DMS 273 (cell line): ENCODE measurements around the gene ZFPM1.

ENCODE experiments used
- DNase-seq: peaks from one replicate; lab custom pipeline; 2025; ENCODE audit not compliant: unreplicated experiment; lab: John Stamatoyannopoulos, UW

Gene ZFPM1

GRCh38 chr16:88417684-88418476 is 35.2 kb upstream of the ZFPM1 start:
- DNase-seq: no peak

DNA sequence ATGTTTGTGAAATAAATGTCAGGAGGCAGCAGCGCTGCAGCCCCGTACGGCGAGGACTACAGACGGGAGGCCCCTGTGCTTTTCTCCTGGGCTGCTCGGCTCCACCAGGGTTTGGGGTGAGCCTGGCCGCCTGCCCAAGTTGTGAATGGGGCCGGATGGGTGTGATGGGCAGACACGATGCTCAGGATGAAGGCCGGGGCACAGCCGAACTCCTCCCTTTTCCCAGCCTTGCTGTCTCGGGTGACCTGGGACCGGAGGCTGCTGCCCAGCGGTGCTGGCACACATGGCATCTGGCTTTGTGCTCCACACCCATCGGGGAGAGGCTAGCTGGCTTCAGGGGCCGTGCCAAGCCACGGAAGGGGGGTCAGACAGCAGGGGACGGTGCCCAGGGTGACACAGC is 34.2 kb upstream of the ZFPM1 start:
- no peak for DNase-seq

- no peak for DNase-seq
These were observed 33.3 kb upstream of the ZFPM1 start for GRCh38 chr16:88419790-88420189.

DNA sequence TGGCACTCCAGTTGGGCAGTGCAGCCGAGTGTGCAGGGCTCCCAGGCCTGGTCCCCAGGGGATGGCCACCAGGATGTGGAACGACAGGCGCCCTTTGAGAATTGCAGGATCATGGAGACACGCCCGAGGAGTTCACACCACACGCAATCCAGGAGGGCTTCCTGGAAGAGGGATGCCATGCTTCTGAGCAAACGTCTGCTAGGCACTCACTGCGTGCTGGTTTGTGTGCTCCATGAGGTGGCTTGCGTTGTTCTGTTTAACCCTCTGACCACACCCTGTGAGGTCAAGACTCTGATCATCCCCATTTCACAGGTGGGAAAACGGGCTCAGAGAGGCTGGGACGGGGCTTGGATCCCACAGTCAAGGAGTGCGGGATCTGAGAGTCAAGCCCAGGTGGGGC is 32.6 kb upstream of the ZFPM1 start:
- no peak for DNase-seq

DNA sequence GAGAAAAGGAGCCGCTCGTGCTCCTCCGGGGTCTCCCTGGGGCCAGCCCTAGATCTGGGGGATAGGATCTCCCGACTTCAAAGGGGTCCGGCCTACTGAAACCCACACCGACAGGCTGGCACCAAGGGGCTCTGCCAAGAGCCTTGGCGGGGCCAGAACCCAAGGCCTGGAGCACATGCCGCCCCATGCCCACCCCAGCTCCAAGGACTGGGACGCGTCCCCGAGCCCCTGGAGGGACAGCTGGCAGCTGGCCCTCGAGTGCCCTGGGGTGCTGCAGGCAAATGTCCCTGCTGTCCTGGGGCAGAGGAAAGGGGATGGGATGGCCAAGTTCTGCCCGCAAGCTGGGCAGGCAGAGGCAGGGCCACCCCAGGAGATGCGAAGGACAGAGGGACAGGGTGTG is 31.8 kb upstream of the ZFPM1 start:
- DNase-seq: no peak

DNA sequence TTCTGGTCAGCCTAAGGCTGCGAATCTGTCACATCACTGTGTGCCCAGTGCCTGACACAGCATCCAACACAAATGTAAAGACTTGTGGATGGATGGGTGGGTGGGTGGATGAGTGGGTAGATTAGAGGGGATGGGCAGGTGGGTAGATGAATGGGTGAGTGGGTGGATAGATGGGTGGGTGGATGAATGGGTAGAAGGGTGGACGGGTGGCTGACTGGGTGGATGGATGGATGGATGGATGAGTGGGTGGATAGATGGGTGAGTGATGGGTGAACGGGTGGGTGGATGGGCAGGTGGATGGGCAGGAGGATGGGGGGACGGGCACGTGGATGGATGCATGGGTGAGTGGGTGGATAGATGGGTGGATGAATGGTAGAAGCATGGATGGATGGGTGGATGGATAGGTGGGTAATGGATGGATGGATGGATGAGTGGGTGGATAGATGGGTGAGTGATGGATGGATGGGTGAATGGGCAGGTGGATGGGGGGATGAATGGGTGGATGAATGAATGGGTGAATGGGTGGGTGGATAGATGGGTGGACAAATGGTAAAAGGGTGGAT is 31.1 kb upstream of the ZFPM1 start:
- DNase-seq: no peak

DNA sequence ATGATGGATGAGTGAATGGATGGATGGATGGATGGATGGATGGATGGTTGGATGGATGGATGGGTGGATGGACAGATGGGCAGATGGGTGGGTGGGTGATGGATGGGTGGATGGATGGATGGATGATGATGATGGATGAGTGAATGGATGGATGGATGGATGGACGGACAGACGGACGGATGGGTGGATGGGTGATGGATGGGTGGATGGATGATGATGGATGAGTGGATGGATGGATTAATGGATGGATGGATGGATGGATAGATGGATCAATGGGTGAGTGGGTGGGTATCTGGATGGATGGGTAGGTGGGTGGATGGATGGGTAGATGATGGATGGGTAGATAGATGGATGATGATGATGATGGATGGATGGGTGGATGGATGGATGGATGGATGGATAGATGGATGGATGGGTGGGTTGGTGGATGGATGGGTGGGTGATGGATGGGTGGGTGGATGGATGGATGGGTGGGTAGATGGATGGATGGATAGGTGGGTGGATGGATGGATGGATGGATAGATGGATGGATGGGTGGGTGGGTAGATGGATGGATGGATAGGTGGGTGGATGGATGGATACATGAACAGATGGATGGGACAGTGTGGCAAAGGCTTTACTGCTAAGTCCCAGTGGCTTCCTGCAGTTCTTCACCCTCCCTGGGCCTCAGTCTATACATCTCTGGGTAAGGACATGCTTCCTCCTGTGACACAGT is 30.2 kb upstream of the ZFPM1 start:
- DNase-seq: no peak

GRCh38 chr16:88423448-88423850 is 29.6 kb upstream of the ZFPM1 start:
- DNase-seq: no peak

- peak; percentile 72 for DNase-seq
These were observed 28.4 kb upstream of the ZFPM1 start for GRCh38 chr16:88424587-88425235.

- DNase-seq: no peak
These were observed 27.1 kb upstream of the ZFPM1 start for GRCh38 chr16:88426018-88426417.

DNA sequence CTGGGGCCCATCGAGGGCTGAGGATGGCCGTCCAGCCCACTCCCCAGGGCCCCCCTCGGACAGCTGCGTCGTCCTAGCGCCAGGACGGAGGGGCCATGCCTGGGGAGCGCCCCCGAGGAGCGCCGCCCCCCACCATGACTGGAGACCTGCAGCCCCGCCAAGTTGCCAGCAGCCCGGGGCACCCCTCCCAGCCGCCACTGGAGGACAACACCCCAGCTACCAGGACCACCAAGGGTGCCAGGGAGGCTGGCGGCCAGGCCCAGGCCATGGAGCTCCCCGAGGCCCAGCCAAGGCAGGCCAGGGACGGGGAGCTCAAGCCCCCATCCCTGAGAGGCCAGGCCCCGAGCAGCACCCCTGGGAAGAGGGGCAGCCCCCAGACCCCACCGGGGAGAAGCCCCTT is 25.7 kb upstream of the ZFPM1 start:
- no peak for DNase-seq

GRCh38 chr16:88428156-88428555 is 24.9 kb upstream of the ZFPM1 start:
- DNase-seq: no peak

DNA sequence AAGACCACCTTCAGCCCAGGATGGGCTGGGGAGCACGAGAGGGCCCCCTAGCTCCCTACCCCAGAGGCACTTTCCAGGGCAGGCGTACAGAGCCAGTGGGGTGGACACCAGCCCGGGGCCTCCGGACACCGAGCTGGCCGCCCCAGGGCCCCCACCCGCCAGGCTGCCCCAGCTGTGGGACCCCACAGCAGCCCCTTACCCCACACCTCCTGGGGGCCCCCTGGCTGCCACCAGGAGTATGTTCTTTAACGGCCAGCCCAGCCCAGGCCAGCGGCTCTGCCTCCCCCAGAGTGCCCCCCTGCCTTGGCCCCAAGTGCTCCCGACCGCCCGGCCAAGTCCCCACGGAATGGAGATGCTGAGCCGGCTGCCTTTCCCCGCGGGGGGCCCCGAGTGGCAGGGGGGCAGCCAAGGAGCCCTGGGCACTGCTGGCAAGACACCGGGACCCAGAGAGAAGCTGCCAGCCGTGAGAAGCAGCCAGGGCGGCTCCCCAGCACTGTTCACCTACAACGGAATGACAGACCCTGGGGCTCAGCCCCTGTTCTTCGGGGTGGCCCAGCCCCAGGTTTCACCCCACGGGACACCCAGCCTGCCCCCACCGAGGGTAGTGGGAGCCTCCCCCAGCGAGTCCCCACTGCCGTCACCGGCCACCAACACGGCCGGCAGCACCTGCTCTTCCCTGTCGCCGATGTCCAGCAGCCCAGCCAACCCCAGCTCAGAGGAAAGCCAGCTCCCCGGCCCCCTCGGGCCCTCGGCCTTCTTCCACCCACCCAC is 24.3 kb upstream of the ZFPM1 start:
- no peak for DNase-seq

DNA sequence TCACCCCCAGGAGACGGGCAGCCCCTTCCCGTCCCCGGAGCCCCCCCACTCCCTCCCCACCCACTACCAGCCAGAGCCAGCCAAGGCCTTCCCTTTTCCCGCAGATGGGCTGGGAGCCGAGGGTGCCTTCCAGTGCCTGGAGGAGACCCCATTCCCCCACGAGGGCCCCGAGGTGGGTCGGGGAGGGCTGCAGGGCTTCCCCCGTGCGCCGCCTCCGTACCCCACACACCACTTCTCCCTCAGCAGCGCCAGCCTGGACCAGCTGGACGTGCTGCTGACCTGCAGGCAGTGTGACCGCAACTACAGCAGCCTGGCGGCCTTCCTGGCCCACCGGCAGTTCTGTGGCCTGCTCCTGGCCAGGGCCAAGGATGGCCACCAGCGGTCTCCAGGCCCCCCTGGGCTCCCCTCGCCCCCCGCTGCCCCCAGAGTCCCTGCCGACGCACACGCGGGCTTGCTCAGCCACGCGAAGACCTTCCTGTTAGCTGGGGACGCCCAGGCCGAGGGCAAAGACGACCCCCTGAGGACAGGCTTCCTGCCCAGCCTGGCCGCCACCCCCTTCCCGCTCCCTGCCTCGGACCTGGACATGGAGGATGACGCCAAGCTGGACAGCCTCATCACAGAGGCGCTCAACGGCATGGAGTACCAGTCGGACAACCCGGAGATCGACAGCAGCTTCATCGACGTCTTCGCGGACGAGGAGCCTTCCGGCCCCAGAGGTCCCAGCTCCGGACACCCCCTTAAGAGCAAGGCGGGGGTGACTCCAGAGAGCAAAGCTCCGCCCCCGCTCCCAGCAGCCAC is 23.5 kb upstream of the ZFPM1 start:
- DNase-seq: no peak

DNA sequence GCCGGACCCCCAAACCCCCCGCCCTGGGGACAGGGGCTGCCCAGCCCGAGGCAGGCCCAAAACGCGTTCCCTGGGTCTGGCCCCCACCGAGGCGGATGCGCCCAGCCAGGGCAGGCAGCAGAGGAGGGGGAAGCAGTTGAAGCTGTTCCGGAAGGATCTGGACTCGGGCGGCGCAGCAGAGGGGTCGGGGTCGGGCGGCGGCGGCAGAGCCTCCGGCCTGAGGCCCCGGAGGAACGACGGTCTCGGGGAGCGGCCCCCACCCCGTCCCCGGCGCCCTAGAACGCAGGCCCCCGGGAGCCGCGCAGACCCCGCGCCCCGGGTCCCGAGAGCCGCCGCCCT is 22.9 kb upstream of the ZFPM1 start:
- no peak for DNase-seq

DNA sequence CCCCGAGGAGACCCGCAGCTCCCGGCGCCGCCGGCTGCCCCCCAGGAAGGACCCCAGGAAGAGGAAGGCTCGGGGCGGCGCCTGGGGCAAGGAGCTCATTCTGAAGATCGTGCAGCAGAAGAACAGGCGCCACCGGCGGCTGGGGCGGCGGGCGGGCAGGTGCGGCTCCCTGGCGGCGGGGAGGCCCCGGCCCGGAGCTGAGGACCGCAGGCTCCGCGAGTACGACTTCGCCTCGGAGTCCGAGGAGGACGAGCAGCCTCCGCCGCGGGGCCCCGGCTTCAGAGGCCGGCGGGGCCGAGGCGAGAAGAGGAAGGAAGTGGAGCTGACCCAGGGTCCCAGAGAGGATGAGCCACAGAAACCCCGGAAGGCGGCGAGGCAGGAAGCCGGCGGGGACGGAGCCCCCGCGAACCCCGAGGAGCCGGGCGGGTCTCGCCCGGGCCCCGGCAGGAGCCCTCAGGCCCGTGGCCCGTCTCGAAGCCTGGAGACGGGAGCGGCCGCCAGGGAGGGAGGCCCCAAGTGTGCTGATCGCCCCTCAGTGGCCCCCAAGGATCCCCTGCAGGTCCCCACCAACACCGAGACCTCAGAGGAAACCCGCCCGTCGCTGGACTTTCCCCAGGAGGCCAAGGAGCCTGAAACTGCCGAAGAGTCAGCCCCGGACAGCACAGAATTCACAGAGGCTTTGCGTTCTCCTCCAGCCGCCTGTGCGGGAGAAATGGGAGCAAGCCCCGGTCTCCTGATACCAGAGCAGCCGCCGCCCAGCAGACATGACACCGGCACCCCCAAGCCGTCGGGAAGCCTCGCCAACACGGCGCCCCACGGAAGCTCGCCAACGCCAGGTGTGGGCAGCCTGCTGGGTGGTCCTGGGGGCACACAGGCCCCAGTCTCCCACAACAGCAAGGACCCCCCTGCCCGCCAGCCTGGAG is 22.3 kb upstream of the ZFPM1 start:
- peak; percentile 69 for DNase-seq

DNA sequence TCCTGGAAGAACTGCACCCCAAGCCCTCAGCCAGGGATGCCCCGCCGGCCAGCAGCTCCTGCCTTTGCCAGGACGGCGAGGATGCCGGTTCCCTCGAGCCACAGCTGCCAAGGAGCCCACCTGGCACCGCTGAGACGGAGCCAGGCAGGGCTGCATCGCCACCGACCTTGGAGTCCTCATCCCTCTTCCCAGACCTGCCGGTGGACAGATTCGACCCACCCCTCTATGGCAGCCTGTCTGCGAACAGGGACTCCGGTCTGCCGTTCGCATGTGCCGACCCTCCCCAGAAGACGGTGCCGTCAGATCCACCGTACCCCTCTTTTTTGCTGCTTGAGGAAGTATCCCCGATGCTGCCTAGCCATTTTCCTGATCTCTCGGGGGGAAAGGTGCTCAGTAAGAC is 21.4 kb upstream of the ZFPM1 start:
- DNase-seq: no peak

- DNase-seq: no peak
These were observed 20.9 kb upstream of the ZFPM1 start for GRCh38 chr16:88432174-88432573.

DNA sequence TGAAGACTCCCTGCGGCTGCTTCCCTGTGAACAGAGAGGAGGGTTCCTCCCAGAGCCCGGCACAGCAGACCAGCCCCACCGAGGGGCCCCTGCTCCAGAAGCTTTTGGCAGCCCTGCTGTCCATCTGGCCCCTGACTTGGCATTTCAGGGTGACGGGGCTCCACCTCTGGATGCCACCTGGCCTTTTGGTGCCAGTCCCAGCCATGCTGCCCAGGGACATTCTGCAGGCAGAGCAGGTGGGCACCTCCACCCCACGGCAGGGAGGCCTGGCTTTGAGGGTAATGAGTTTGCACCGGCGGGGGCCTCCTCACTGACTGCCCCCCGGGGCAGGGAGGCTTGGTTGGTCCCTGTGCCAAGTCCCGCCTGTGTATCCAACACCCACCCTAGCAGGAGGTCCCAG is 20.3 kb upstream of the ZFPM1 start:
- peak; percentile 40 for DNase-seq
